CD4-positive, alpha-beta T cell treated with Interleukin-12 subunit alpha and Interleukin-12 subunit beta, for 1 hour (primary cell): ENCODE results near the gene ETFBKMT.
A peak's percentile ranks its signal among the peaks of the same experiment; 100 is the strongest.
"Not testable (repeated sequence)": the region's sequence is repeated elsewhere in the genome, so short reads cannot be mapped to it uniquely, and the experiment has no call there.

Experiments
- DNase-seq: peaks from one replicate; pipeline ENCODE4 v3.0.0-alpha.2; 2020

The ETFBKMT gene

GRCh38 chr12:31658471-31659086, 909 bp upstream of the ETFBKMT start:
- no peak for DNase-seq

GRCh38 chr12:31662176-31662849, 2.8 kb downstream of the ETFBKMT start:
- no peak for DNase-seq

- DNase-seq: no peak
Observed at GRCh38 chr12:31663576-31663975, 4.1 kb downstream of the ETFBKMT start.

- DNase-seq: no peak
Observed at GRCh38 chr12:31664038-31664437, 4.5 kb downstream of the ETFBKMT start.

GRCh38 chr12:31669020-31669419, 9.5 kb downstream of the ETFBKMT start:
- DNase-seq: no peak

- not testable (repeated sequence) for DNase-seq
Observed at GRCh38 chr12:31669582-31669981, 10.1 kb downstream of the ETFBKMT start.

- no peak for DNase-seq
Observed at GRCh38 chr12:31672521-31672920, 13.0 kb downstream of the ETFBKMT start.

- peak; percentile 85 for DNase-seq
Observed at GRCh38 chr12:31682136-31682962, 22.9 kb downstream of the ETFBKMT start.

GRCh38 chr12:31685801-31686200, 26.3 kb downstream of the ETFBKMT start:
- no peak for DNase-seq

GRCh38 chr12:31687101-31687527, 27.6 kb downstream of the ETFBKMT start:
- no peak for DNase-seq

GRCh38 chr12:31689921-31690320, 30.4 kb downstream of the ETFBKMT start:
- DNase-seq: not testable (repeated sequence)

GRCh38 chr12:31702047-31702446, 42.6 kb downstream of the ETFBKMT start:
- DNase-seq: no peak

- no peak for DNase-seq
Observed at GRCh38 chr12:31705621-31706020, 46.1 kb downstream of the ETFBKMT start.

- not testable (repeated sequence) for DNase-seq
Observed at GRCh38 chr12:31708118-31708517, 48.6 kb downstream of the ETFBKMT start.

- no peak for DNase-seq
Observed at GRCh38 chr12:31710021-31710818, 50.7 kb downstream of the ETFBKMT start.

- DNase-seq: no peak
Observed at GRCh38 chr12:31712877-31713276, 53.4 kb downstream of the ETFBKMT start.

GRCh38 chr12:31714406-31715271, 55.2 kb downstream of the ETFBKMT start:
- DNase-seq: no peak

GRCh38 chr12:31715283-31715825, 55.9 kb downstream of the ETFBKMT start:
- DNase-seq: no peak

GRCh38 chr12:31716998-31717397, 57.5 kb downstream of the ETFBKMT start:
- not testable (repeated sequence) for DNase-seq

GRCh38 chr12:31718542-31719198, 59.2 kb downstream of the ETFBKMT start:
- not testable (repeated sequence) for DNase-seq

GRCh38 chr12:31722580-31722979, 63.1 kb downstream of the ETFBKMT start:
- DNase-seq: no peak
